ENCODE measurements around the gene IRX1. TPM values are rescaled to one million over a fixed set of nuclear protein-coding genes. Genes with fewer than 3 reads are reported as not detected.

IRX1 gene
- total RNA-seq, 2 donors from 2014 or later: 0.78 TPM; not detected in 1

DNA sequence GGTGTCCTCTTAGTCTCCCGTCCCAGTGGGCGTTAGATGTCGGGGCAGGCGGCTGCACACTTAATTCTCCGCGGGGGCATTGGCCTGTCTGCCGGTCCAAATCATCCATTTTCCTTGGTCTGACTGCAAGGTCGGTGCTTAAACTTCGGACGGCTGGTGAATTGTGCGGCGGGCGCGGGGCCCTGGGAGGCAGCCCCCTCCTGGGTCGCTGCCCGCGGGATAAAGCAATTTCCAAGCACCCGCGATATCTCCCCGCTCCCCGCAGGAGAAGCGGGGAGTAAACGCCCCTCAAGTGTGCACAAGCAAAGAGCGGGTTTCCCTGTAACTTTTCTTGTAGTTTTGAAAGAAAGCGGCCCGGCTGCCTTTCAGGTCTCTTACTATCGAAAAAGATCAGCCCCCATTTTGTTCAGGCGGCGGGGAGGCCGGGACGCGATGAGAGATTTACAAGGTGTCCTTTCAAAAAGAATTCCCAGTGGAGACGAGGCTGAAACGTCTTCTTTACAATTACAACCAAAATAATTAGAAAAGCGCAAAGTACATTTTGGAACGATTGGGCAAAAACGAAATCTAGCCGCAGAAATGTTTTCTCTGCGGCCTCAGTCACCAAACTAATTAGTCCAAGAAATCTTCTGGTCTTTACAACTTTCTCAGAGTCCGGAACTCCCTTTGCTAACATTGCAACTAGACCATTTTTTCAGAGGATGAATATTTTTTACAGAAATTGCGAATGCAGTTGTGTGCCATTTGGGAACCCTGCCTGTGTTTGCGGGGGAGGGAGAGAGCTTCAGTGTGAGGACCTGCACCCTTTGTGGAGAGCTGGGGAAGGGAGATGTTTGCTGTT, 1.8 kb downstream of the IRX1 start:
- Histone ChIP-seq H3K9me3 (no peaks in the 10 kb centered on the region), H3K27ac (no peak overlapping the region), H3K4me1 (peaks cover 44% of the 10 kb centered on the region), H3K4me3 (no peak overlapping the region), H3K27me3 (peaks cover 0 to 36% of the 10 kb centered on the region in 2 donors), H3K36me3 (replicated peaks in 1 of 2; ENCODE audit: insufficient read depth in 1 of 2, low read depth in 2 of 2) (no peaks in the 10 kb centered on the region)
- no peak for DNase-seq
- no peak for TF ChIP-seq POLR2A (IDR thresholded peaks at IDR 0.05)
- intact Hi-C loops (cut with DNase I): no loop called here
- 7 to 10% methylated on average over 41 to 42 of the region's 42 CpGs for WGBS, 2 donors
- ATAC-seq: no peak

DNA sequence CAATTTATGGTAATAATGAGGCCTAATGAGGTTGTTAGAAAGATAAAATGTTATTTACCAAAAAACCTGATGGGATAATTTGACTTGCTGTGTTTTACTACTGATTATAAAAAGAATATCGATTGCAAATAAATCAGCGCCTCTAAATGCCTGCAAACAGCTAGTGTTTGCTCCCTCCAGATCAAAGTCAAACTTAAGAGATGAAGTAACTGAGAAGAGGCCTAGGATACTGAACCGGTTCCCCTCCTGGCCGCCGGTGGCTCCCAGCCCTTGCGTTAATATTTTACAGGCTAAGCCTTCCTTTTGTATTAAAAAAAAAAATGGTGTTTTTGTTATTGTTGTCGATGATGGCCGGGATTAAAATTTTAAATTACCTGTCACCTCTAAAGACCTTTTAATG, 2.6 kb downstream of the IRX1 start:
- H3K4me3 ChIP-seq: no peak overlapping the region

DNA sequence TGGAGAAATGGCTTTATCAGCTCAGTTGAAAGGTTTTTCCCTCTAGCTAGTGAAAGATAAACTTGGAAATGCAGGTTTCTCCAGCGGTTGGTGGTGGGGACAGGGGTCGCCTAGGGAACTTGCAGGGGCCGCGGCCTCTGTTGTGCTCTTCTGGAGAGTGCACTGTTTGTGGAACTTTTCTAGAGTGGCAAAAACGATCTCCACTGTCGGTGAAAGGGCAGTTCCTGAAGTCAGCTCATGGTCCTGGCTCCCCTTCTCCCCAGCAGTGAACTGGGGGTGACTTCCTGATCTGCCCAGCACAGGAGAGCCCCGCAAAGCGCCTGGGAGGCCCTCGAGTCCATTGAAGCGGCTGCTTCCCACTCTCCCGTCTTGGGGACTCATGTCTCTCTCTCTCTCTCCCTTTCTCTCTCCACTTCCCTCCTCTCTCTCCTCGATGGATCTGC, 3.2 kb downstream of the IRX1 start:
- H3K4me3 ChIP-seq: no peak overlapping the region
- TF ChIP-seq, protein P1, sequence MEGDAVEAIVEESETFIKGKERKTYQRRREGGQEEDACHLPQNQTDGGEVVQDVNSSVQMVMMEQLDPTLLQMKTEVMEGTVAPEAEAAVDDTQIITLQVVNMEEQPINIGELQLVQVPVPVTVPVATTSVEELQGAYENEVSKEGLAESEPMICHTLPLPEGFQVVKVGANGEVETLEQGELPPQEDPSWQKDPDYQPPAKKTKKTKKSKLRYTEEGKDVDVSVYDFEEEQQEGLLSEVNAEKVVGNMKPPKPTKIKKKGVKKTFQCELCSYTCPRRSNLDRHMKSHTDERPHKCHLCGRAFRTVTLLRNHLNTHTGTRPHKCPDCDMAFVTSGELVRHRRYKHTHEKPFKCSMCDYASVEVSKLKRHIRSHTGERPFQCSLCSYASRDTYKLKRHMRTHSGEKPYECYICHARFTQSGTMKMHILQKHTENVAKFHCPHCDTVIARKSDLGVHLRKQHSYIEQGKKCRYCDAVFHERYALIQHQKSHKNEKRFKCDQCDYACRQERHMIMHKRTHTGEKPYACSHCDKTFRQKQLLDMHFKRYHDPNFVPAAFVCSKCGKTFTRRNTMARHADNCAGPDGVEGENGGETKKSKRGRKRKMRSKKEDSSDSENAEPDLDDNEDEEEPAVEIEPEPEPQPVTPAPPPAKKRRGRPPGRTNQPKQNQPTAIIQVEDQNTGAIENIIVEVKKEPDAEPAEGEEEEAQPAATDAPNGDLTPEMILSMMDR (IDR thresholded peaks at IDR 0.05): no peak
- no peak for TF ChIP-seq POLR2A (IDR thresholded peaks at IDR 0.05)
- H3K27me3 ChIP-seq: peaks cover 0 to 40% of the 10 kb centered on the region in 2 donors
- H3K4me1 ChIP-seq: peaks cover 48% of the 10 kb centered on the region
- H3K36me3 ChIP-seq (replicated peaks in 1 of 2; ENCODE audit: insufficient read depth in 1 of 2, low read depth in 2 of 2): no peaks in the 10 kb centered on the region
- intact Hi-C loops (cut with DNase I): no loop called here
- 4 to 6% methylated on average over 12 of the region's 12 CpGs for WGBS, 2 donors
- ATAC-seq: no peak
- no peak overlapping the region for H3K27ac ChIP-seq
- no peak for DNase-seq
- no peaks in the 10 kb centered on the region for H3K9me3 ChIP-seq

More for the DNA sequence above, 2.6 kb downstream of the IRX1 start:
- H3K4me1 ChIP-seq: peaks cover 48% of the 10 kb centered on the region
- WGBS, 2 donors: 18% methylated on average over 8 of the region's 8 CpGs
- no peaks in the 10 kb centered on the region for H3K9me3 ChIP-seq
- H3K27me3 ChIP-seq: peaks cover 0 to 36% of the 10 kb centered on the region in 2 donors
- ATAC-seq (no peak), DNase-seq (no peak)
- no peaks in the 10 kb centered on the region for H3K36me3 ChIP-seq (replicated peaks in 1 of 2; ENCODE audit: insufficient read depth in 1 of 2, low read depth in 2 of 2)
- no peak for TF ChIP-seq POLR2A (IDR thresholded peaks at IDR 0.05)
- TF ChIP-seq, protein P1 (IDR thresholded peaks at IDR 0.05): no peak
- intact Hi-C loops (cut with DNase I): no loop called here
- no peak overlapping the region for H3K27ac ChIP-seq

DNA sequence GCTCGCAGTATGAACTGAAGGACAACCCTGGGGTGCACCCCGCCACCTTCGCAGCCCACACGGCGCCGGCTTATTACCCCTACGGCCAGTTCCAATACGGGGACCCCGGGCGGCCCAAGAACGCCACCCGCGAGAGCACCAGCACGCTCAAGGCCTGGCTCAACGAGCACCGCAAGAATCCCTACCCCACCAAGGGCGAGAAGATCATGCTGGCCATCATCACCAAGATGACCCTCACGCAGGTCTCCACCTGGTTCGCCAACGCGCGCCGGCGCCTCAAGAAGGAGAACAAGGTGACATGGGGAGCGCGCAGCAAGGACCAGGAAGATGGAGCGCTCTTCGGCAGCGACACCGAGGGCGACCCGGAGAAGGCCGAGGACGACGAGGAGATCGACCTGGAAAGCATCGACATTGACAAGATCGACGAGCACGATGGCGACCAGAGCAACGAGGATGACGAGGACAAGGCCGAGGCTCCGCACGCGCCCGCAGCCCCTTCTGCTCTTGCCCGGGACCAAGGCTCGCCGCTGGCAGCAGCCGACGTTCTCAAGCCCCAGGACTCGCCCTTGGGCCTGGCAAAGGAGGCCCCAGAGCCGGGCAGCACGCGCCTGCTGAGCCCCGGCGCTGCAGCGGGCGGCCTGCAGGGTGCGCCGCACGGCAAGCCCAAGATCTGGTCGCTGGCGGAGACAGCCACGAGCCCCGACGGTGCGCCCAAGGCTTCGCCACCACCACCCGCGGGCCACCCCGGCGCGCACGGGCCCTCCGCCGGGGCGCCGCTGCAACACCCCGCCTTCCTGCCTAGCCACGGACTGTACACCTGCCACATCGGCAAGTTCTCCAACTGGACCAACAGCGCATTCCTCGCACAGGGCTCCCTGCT, 3.8 kb downstream of the IRX1 start:
- intact Hi-C loops (cut with DNase I): no loop called here
- WGBS, 2 donors: 6 to 7% methylated on average over 17 to 85 of the region's 86 CpGs
- Histone ChIP-seq H3K4me1 (peaks cover 44% of the 10 kb centered on the region), H3K27ac (no peak overlapping the region), H3K4me3 (no peak overlapping the region), H3K27me3 (peaks cover 0 to 37% of the 10 kb centered on the region in 2 donors), H3K36me3 (replicated peaks in 1 of 2; ENCODE audit: insufficient read depth in 1 of 2, low read depth in 2 of 2) (no peaks in the 10 kb centered on the region), H3K9me3 (no peaks in the 10 kb centered on the region)
- ATAC-seq (no peak), DNase-seq (no peak)
- TF ChIP-seq POLR2A (IDR thresholded peaks at IDR 0.05): no peak
- TF ChIP-seq, protein P1 (IDR thresholded peaks at IDR 0.05): no peak

Data from body of pancreas (tissue), 4 donors.